Measurements from ENCODE around the gene HOXC6. TPM values are rescaled to one million over a fixed set of nuclear protein-coding genes. Genes with fewer than 3 reads are reported as not detected.

HOXC6 gene
- total and polyA plus RNA-seq, 7 donors, result not detected

- no peak for DNase-seq
- no peaks in the 10 kb centered on the region for H3K36me3 ChIP-seq
- H3K4me1 ChIP-seq, result peaks cover 0 to 27% (median 24%) of the 10 kb centered on the region in 4 donors
- H3K27ac ChIP-seq, result no peak overlapping the region
- H3K27me3 ChIP-seq, result peaks cover 85 to 100% (median 99%) of the 10 kb centered on the region in 3 donors
- WGBS, 2 donors, result 27 to 44% methylated on average over 20 of the region's 20 CpGs
- H3K9me3 ChIP-seq, result no peaks in the 10 kb centered on the region
- no peak overlapping the region for H3K4me3 ChIP-seq
- intact Hi-C loops (cut with DNase I), result loop anchor here (10.0 kb wide), 1 partner anchor 371 kb away; no protein-coding TSS in a partner anchor
- TF ChIP-seq POLR2A (IDR thresholded peaks at IDR 0.05) (no peak), POLR2AphosphoS5 (IDR thresholded peaks at IDR 0.05) (no peak)
These were observed 24.0 kb upstream of the HOXC6 start for GRCh38 chr12:54004063-54004840.

- no peaks in the 10 kb centered on the region for H3K36me3 ChIP-seq
- no peaks in the 10 kb centered on the region for H3K9me3 ChIP-seq
- TF ChIP-seq POLR2A (IDR thresholded peaks at IDR 0.05) (no peak), CTCF (IDR thresholded peaks at IDR 0.05) (no peak), EP300 (IDR thresholded peaks at IDR 0.05) (no peak), POLR2AphosphoS5 (IDR thresholded peaks at IDR 0.05) (no peak)
- peaks cover 83 to 100% (median 99%) of the 10 kb centered on the region in 3 donors for H3K27me3 ChIP-seq
- 8 to 9% methylated on average over 31 of the region's 31 CpGs for WGBS, 2 donors
- DNase-seq, result no peak
- peaks cover 0 to 26% (median 23%) of the 10 kb centered on the region in 4 donors for H3K4me1 ChIP-seq
- no peak overlapping the region for H3K27ac ChIP-seq
- intact Hi-C loops (cut with DNase I), result loop anchor here (10.0 kb wide), 1 partner anchor 370 kb away; no protein-coding TSS in a partner anchor
- no peak overlapping the region for H3K4me3 ChIP-seq
These were observed 23.3 kb upstream of the HOXC6 start for GRCh38 chr12:54004841-54005530.

GRCh38 chr12:54005531-54005852, 22.7 kb upstream of the HOXC6 start:
- no peak for DNase-seq
- H3K27me3 ChIP-seq, result peaks cover 83 to 100% (median 99%) of the 10 kb centered on the region in 3 donors
- no peak overlapping the region for H3K4me3 ChIP-seq
- 4 to 5% methylated on average over 26 of the region's 26 CpGs for WGBS, 2 donors
- TF ChIP-seq POLR2AphosphoS5 (IDR thresholded peaks at IDR 0.05) (no peak), CTCF (IDR thresholded peaks at IDR 0.05) (no peak), EP300 (IDR thresholded peaks at IDR 0.05) (no peak), POLR2A (IDR thresholded peaks at IDR 0.05) (no peak)
- no peak overlapping the region for H3K27ac ChIP-seq
- no peaks in the 10 kb centered on the region for H3K36me3 ChIP-seq
- peaks cover 0 to 20% (median 18%) of the 10 kb centered on the region in 4 donors for H3K4me1 ChIP-seq
- intact Hi-C loops (cut with DNase I), result loop anchor here (10.0 kb wide), 1 partner anchor 369 kb away; no protein-coding TSS in a partner anchor
- no peaks in the 10 kb centered on the region for H3K9me3 ChIP-seq

- H3K27ac ChIP-seq, result no peak overlapping the region
- peak overlapping the region in 2 of 4 donors; percentile 13 to 16 for H3K4me3 ChIP-seq
- H3K9me3 ChIP-seq, result no peaks in the 10 kb centered on the region
- DNase-seq, result peak; percentile 91
- peaks cover 0 to 18% (median 15%) of the 10 kb centered on the region in 4 donors for H3K4me1 ChIP-seq
- TF ChIP-seq POLR2A (IDR thresholded peaks at IDR 0.05), result no peak
- TF ChIP-seq CTCF (IDR thresholded peaks at IDR 0.05), result peak; percentile 83 to 93 (median 89)
- TF ChIP-seq POLR2AphosphoS5 (IDR thresholded peaks at IDR 0.05), result no peak
- no peak for TF ChIP-seq EP300 (IDR thresholded peaks at IDR 0.05)
- no peaks in the 10 kb centered on the region for H3K36me3 ChIP-seq
- H3K27me3 ChIP-seq, result peaks cover 82 to 100% (median 99%) of the 10 kb centered on the region in 3 donors
- WGBS, 2 donors, result 2% methylated on average over 39 of the region's 39 CpGs
- intact Hi-C loops (cut with DNase I), result loop anchor here (1.0 to 10.0 kb wide), 2 partner anchors 184 to 369 kb away; no protein-coding TSS in a partner anchor
These were observed 22.2 kb upstream of the HOXC6 start for GRCh38 chr12:54005853-54006558.
